Measurements from ENCODE around the gene DTNA.

The DTNA gene

DNA sequence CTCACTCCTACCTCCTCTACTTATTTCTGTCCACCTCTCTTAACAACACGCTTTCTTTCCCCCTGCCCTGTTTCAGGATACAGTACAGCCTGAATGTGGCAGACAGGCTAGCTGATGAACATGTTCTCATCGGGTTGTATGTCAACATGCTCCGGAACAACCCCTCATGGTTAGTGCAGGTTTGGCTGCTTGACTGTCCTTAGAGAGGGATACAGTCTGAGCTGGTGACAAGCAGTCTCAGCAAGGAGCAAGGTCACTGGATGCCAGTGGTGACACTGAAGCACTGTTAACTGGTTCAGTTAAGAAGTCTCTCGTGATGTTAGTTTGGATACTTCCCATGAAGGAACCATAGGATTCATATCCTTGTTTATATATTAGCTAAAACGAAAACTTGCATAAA is 128.6 kb downstream of the DTNA start:
- no peaks in the 10 kb centered on the region for H3K36me3 ChIP-seq (ENCODE audit: control insufficient read depth, low read length)
- H3F3A ChIP-seq (ENCODE audit: control insufficient read depth, insufficient read depth), result no peaks in the 10 kb centered on the region
- TF ChIP-seq, protein P1, sequence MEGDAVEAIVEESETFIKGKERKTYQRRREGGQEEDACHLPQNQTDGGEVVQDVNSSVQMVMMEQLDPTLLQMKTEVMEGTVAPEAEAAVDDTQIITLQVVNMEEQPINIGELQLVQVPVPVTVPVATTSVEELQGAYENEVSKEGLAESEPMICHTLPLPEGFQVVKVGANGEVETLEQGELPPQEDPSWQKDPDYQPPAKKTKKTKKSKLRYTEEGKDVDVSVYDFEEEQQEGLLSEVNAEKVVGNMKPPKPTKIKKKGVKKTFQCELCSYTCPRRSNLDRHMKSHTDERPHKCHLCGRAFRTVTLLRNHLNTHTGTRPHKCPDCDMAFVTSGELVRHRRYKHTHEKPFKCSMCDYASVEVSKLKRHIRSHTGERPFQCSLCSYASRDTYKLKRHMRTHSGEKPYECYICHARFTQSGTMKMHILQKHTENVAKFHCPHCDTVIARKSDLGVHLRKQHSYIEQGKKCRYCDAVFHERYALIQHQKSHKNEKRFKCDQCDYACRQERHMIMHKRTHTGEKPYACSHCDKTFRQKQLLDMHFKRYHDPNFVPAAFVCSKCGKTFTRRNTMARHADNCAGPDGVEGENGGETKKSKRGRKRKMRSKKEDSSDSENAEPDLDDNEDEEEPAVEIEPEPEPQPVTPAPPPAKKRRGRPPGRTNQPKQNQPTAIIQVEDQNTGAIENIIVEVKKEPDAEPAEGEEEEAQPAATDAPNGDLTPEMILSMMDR (IDR thresholded peaks at IDR 0.05; ENCODE audit: low read depth, low read length, poor library complexity, severe bottlenecking), result no peak
- TF ChIP-seq EZH2phosphoT487 (IDR thresholded peaks at IDR 0.05; ENCODE audit: borderline replicate concordance, low read length), result no peak
- H3K27ac ChIP-seq (ENCODE audit: low read depth, low read length), result no peak overlapping the region
- H4K20me1 ChIP-seq (ENCODE audit: control insufficient read depth, insufficient read depth, low read depth, low read length), result no peaks in the 10 kb centered on the region
- H3K4me1 ChIP-seq (ENCODE audit: control insufficient read depth, low read length), result no peaks in the 10 kb centered on the region
- H3K4me3 ChIP-seq (ENCODE audit: low read length), result no peak overlapping the region
- 0 out of 2 replicates have a peak, but pooled peaks cover 4% of the 10 kb centered on the region for H3K27me3 ChIP-seq (ENCODE audit: control insufficient read depth, low read length)
- H3K9me2 ChIP-seq (replicated peaks; ENCODE audit: control insufficient read depth, low read length), result no peaks in the 10 kb centered on the region
- no peaks in the 10 kb centered on the region for H3K79me2 ChIP-seq (ENCODE audit: control insufficient read depth, low read length)
- no peaks in the 10 kb centered on the region for H3K9me3 ChIP-seq (ENCODE audit: control insufficient read depth, insufficient read depth, low read length)
- H3K4me2 ChIP-seq (ENCODE audit: low read length), result no peak overlapping the region

DNA sequence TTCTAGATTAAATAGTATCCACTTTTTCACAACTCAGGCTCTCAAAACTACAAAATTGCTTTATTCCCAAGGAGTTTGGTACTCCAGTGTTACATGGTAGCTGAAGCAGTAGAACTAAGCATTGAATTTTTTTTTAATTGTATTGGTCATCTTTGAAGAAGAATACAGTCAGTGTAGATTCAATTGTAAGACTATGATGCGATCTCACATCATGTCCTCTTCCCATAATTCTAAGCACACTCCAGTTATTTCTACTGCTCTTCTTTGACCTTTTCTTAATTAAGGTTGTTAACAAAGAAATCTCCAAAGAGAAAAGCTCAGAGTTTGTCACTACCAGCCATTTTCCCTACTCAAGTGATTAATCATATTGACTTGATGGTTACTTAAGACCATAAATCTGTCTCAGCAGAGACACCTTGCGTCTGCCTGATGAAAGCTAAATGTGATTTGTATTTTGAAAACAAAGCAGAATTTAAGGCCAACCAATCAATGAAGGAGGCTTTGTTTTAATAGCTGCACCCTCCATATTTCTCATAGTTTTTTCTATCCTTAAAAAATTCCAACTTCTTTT is 130.2 kb downstream of the DTNA start:
- Histone ChIP-seq H4K20me1 (ENCODE audit: control insufficient read depth, insufficient read depth, low read depth, low read length) (no peaks in the 10 kb centered on the region), H3K27me3 (ENCODE audit: control insufficient read depth, low read length) (0 out of 2 replicates have a peak, but pooled peaks cover 4% of the 10 kb centered on the region), H3K36me3 (ENCODE audit: control insufficient read depth, low read length) (no peaks in the 10 kb centered on the region), H3K4me1 (ENCODE audit: control insufficient read depth, low read length) (no peaks in the 10 kb centered on the region), H3K79me2 (ENCODE audit: control insufficient read depth, low read length) (no peaks in the 10 kb centered on the region), H3K9me3 (ENCODE audit: control insufficient read depth, insufficient read depth, low read length) (no peaks in the 10 kb centered on the region), H3K4me2 (ENCODE audit: low read length) (no peak overlapping the region), H3K4me3 (ENCODE audit: low read length) (no peak overlapping the region), H3K9me2 (replicated peaks; ENCODE audit: control insufficient read depth, low read length) (no peaks in the 10 kb centered on the region), H3F3A (ENCODE audit: control insufficient read depth, insufficient read depth) (no peaks in the 10 kb centered on the region), H3K27ac (ENCODE audit: low read depth, low read length) (no peak overlapping the region)
- no peak for TF ChIP-seq EZH2phosphoT487 (IDR thresholded peaks at IDR 0.05; ENCODE audit: borderline replicate concordance, low read length)
- TF ChIP-seq, protein P1 (IDR thresholded peaks at IDR 0.05; ENCODE audit: low read depth, low read length, poor library complexity, severe bottlenecking), result no peak

DNA sequence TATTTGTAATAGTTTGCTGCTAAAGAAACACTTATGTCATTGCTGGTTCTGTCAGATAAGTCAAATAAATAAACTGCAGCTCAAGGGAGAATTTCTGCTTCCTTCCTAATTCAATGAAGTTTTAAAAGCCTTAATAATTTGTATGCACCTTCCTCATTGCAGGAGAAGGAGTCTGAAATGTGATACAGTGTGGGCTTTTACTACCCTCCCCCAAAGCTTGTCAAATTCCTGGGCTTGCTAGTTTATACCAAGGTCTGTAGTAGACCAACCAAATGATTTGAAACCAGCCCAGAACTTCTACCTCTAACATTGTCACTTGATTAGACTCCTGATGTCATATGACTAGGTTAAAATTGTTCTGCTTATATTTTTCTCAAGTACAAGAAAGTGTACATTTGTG is 131.8 kb downstream of the DTNA start:
- H3K79me2 ChIP-seq (ENCODE audit: control insufficient read depth, low read length), result no peaks in the 10 kb centered on the region
- TF ChIP-seq EZH2phosphoT487 (IDR thresholded peaks at IDR 0.05; ENCODE audit: borderline replicate concordance, low read length), result no peak
- TF ChIP-seq, protein P1 (IDR thresholded peaks at IDR 0.05; ENCODE audit: low read depth, low read length, poor library complexity, severe bottlenecking), result no peak
- H3K27ac ChIP-seq (ENCODE audit: low read depth, low read length), result no peak overlapping the region
- H3K36me3 ChIP-seq (ENCODE audit: control insufficient read depth, low read length), result no peaks in the 10 kb centered on the region
- no peaks in the 10 kb centered on the region for H3K9me2 ChIP-seq (replicated peaks; ENCODE audit: control insufficient read depth, low read length)
- H3K4me1 ChIP-seq (ENCODE audit: control insufficient read depth, low read length), result no peaks in the 10 kb centered on the region
- H3K27me3 ChIP-seq (ENCODE audit: control insufficient read depth, low read length), result 0 out of 2 replicates have a peak, but pooled peaks cover 4% of the 10 kb centered on the region
- H3K4me3 ChIP-seq (ENCODE audit: low read length), result no peak overlapping the region
- H4K20me1 ChIP-seq (ENCODE audit: control insufficient read depth, insufficient read depth, low read depth, low read length), result no peaks in the 10 kb centered on the region
- no peaks in the 10 kb centered on the region for H3F3A ChIP-seq (ENCODE audit: control insufficient read depth, insufficient read depth)
- H3K9me3 ChIP-seq (ENCODE audit: control insufficient read depth, insufficient read depth, low read length), result no peaks in the 10 kb centered on the region
- no peak overlapping the region for H3K4me2 ChIP-seq (ENCODE audit: low read length)

All from DOHH2 (cell line).